ENCODE data around the gene MINK1. TPM values are rescaled to one million over a fixed set of nuclear protein-coding genes. Genes with fewer than 3 reads are reported as not detected.

Gene MINK1
- total RNA-seq, 1 donor from 2014 or later = 120 TPM

DNA sequence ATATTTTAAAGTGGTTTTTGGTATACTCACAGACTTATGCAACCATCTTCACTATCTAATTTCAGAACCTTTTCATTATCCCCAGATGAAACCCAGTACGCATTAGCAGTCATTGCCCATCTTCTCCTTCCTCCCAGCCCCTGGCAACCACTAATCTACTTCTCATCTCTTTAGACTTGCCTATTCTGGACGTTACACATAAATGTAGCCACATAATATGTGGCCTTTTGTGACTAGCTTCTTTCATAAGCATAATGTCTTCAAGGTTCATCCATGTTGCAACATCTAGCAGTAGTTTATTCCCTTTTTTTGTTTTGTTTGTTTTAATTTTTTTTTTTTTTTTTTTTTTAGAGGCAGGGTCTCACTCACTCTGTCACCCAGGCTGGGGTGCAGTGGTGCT, 37.7 kb downstream of the MINK1 start:
- Histone ChIP-seq H3K4me3 (no peak overlapping the region), H3K4me1 (no peaks in the 10 kb centered on the region), H3K27me3 (no peaks in the 10 kb centered on the region), H3K27ac (no peak overlapping the region), H3K36me3 (peaks cover 0 to 4% of the 10 kb centered on the region in 2 donors), H3K9me3 (no peaks in the 10 kb centered on the region)
- TF ChIP-seq, protein P1, sequence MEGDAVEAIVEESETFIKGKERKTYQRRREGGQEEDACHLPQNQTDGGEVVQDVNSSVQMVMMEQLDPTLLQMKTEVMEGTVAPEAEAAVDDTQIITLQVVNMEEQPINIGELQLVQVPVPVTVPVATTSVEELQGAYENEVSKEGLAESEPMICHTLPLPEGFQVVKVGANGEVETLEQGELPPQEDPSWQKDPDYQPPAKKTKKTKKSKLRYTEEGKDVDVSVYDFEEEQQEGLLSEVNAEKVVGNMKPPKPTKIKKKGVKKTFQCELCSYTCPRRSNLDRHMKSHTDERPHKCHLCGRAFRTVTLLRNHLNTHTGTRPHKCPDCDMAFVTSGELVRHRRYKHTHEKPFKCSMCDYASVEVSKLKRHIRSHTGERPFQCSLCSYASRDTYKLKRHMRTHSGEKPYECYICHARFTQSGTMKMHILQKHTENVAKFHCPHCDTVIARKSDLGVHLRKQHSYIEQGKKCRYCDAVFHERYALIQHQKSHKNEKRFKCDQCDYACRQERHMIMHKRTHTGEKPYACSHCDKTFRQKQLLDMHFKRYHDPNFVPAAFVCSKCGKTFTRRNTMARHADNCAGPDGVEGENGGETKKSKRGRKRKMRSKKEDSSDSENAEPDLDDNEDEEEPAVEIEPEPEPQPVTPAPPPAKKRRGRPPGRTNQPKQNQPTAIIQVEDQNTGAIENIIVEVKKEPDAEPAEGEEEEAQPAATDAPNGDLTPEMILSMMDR (IDR thresholded peaks at IDR 0.05) = no peak
- TF ChIP-seq POLR2AphosphoS5 (IDR thresholded peaks at IDR 0.05; ENCODE audit: insufficient read depth in 1 of 2, low read depth in 1 of 2) (no peak), POLR2A (IDR thresholded peaks at IDR 0.05) (no peak)
- no peak for DNase-seq (ENCODE audit: extremely low spot score in 2 of 2)
- intact Hi-C loops (cut with DNase I) = no loop called here

DNA sequence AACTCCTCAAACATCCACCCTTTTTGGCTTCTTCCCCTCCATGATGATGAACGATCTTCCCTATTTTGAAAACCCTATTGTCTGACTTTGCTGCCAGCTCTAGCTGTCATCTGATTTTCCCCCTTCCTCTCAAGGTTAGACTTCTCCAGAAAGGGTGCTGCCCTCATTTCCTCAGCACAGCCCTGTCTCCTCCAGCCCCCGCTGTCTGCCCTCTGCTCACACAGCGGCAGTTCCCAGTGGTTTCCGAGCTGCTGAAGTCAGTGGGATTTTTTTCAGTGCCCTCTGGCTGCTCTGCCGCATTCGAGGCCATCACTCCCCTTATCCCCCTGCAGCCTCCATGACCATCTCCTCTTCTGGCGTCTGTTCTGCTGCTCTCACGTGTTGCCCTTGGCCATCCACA, 39.6 kb downstream of the MINK1 start:
- TF ChIP-seq POLR2A (IDR thresholded peaks at IDR 0.05) (no peak), POLR2AphosphoS5 (IDR thresholded peaks at IDR 0.05; ENCODE audit: insufficient read depth in 1 of 2, low read depth in 1 of 2) (no peak)
- TF ChIP-seq, protein P1 (IDR thresholded peaks at IDR 0.05) = no peak
- peaks cover 0 to 4% of the 10 kb centered on the region in 2 donors for H3K36me3 ChIP-seq
- no peak for DNase-seq (ENCODE audit: extremely low spot score in 2 of 2)
- no peaks in the 10 kb centered on the region for H3K9me3 ChIP-seq
- H3K27ac ChIP-seq = no peak overlapping the region
- no peaks in the 10 kb centered on the region for H3K27me3 ChIP-seq
- no peaks in the 10 kb centered on the region for H3K4me1 ChIP-seq
- intact Hi-C loops (cut with DNase I) = no loop called here
- no peak overlapping the region for H3K4me3 ChIP-seq

DNA sequence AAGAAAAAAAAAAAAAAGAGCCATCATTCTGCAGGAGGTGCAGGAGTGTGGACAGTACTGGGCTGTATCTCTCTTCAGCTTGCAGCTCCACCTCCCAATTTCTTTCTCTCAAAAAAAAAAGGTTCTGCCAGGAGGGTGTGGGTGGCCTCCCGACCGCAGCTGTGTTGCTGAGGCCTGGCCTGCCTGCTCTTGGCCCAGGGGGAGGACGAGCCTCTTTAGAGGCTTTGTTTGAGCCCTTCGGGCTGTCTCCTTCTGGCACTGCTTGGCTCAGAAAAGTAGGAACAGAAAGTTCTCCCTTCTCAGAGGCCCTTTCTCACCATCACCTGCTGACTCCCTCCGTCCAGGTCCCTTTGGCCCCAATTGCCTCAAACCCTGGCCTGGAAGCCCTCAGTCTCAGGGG, 43.9 kb downstream of the MINK1 start:
- intact Hi-C loops (cut with DNase I) = no loop called here
- no peak for TF ChIP-seq POLR2A (IDR thresholded peaks at IDR 0.05)
- TF ChIP-seq POLR2AphosphoS5 (IDR thresholded peaks at IDR 0.05; ENCODE audit: insufficient read depth in 1 of 2, low read depth in 1 of 2) = no peak
- TF ChIP-seq, protein P1 (IDR thresholded peaks at IDR 0.05) = no peak
- Histone ChIP-seq H3K4me3 (no peak overlapping the region), H3K9me3 (no peaks in the 10 kb centered on the region), H3K27ac (no peak overlapping the region), H3K27me3 (no peaks in the 10 kb centered on the region), H3K4me1 (no peaks in the 10 kb centered on the region), H3K36me3 (peaks cover 0 to 19% of the 10 kb centered on the region in 2 donors)
- DNase-seq (ENCODE audit: extremely low spot score in 2 of 2) = no peak

DNA sequence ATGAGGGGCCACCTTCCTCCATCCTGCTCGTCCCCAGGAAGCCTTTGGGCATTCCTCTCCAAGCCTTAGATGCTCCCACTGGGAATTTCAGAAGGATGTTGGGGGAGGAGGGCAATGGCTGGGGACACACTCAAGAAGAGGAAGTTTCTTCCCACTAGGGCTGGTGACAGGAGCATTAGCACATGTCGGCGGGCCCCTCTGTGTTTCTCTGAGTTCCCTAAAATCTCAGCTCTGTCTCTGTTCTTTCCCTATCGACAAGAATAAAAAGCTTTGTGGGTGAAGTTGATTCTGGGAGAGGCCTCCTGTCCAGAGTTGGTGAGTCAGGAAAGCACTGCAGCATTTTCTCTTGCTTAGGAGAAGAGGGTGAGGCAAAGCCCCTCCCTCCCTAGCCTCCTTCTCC, 46.5 kb downstream of the MINK1 start:
- Histone ChIP-seq H3K27me3 (no peaks in the 10 kb centered on the region), H3K9me3 (no peaks in the 10 kb centered on the region), H3K36me3 (peaks cover 0 to 22% of the 10 kb centered on the region in 2 donors), H3K4me1 (no peaks in the 10 kb centered on the region), H3K27ac (no peak overlapping the region), H3K4me3 (no peak overlapping the region)
- intact Hi-C loops (cut with DNase I) = no loop called here
- TF ChIP-seq, protein P1 (IDR thresholded peaks at IDR 0.05) = no peak
- TF ChIP-seq POLR2A (IDR thresholded peaks at IDR 0.05) = no peak
- no peak for TF ChIP-seq POLR2AphosphoS5 (IDR thresholded peaks at IDR 0.05; ENCODE audit: insufficient read depth in 1 of 2, low read depth in 1 of 2)
- DNase-seq (ENCODE audit: extremely low spot score in 2 of 2) = no peak

DNA sequence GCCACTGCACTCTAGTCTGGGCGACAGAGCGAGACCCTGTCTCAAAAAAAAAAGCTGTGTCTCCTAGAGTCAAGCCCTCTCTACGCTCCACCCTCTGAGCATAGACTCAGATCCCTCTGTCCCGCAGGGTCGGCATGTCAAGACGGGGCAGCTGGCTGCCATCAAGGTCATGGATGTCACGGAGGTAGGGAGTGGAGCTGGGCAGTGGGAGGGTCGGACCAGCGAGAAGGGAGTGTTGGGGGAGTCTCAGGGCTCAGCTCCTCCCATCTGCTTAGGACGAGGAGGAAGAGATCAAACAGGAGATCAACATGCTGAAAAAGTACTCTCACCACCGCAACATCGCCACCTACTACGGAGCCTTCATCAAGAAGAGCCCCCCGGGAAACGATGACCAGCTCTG, 47.7 kb downstream of the MINK1 start:
- Histone ChIP-seq H3K9me3 (no peaks in the 10 kb centered on the region), H3K36me3 (peaks cover 0 to 35% of the 10 kb centered on the region in 2 donors), H3K27me3 (no peaks in the 10 kb centered on the region), H3K4me1 (no peaks in the 10 kb centered on the region), H3K4me3 (no peak overlapping the region), H3K27ac (no peak overlapping the region)
- no peak for DNase-seq (ENCODE audit: extremely low spot score in 2 of 2)
- intact Hi-C loops (cut with DNase I) = no loop called here
- no peak for TF ChIP-seq POLR2A (IDR thresholded peaks at IDR 0.05)
- no peak for TF ChIP-seq POLR2AphosphoS5 (IDR thresholded peaks at IDR 0.05; ENCODE audit: insufficient read depth in 1 of 2, low read depth in 1 of 2)
- TF ChIP-seq, protein P1 (IDR thresholded peaks at IDR 0.05) = no peak
